C4-2B (cell line): Measurements from ENCODE around the gene CARMIL1.

ENCODE experiments used
- ZFX ChIP-seq: fragments of 450-650 bp; IDR thresholded peaks from 2 replicates; pipeline ENCODE4 v1.6.1; 2017
- TF ChIP-seq, protein P1 (sequence below): fragments of 450-650 bp; conservative IDR thresholded peaks from 2 replicates; pipeline ENCODE4 v1.5.1; 2017; ENCODE audit warnings: mild to moderate bottlenecking

- TF ChIP-seq, protein P1, sequence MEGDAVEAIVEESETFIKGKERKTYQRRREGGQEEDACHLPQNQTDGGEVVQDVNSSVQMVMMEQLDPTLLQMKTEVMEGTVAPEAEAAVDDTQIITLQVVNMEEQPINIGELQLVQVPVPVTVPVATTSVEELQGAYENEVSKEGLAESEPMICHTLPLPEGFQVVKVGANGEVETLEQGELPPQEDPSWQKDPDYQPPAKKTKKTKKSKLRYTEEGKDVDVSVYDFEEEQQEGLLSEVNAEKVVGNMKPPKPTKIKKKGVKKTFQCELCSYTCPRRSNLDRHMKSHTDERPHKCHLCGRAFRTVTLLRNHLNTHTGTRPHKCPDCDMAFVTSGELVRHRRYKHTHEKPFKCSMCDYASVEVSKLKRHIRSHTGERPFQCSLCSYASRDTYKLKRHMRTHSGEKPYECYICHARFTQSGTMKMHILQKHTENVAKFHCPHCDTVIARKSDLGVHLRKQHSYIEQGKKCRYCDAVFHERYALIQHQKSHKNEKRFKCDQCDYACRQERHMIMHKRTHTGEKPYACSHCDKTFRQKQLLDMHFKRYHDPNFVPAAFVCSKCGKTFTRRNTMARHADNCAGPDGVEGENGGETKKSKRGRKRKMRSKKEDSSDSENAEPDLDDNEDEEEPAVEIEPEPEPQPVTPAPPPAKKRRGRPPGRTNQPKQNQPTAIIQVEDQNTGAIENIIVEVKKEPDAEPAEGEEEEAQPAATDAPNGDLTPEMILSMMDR, result no peak
- TF ChIP-seq ZFX, result no peak
Observed at GRCh38 chr6:25266456-25267100, 12.6 kb upstream of the CARMIL1 start.
